GM12872 (cell line): ENCODE data around the gene CABP2.

Experiments
- CTCF ChIP-seq: IDR thresholded peaks from 3 replicates; pipeline ENCODE4 v1.5.1; 2011; ENCODE audit warnings: low read depth, mild to moderate bottlenecking, low read length, moderate library complexity; ENCODE audit not compliant: insufficient read depth

CABP2 gene

DNA sequence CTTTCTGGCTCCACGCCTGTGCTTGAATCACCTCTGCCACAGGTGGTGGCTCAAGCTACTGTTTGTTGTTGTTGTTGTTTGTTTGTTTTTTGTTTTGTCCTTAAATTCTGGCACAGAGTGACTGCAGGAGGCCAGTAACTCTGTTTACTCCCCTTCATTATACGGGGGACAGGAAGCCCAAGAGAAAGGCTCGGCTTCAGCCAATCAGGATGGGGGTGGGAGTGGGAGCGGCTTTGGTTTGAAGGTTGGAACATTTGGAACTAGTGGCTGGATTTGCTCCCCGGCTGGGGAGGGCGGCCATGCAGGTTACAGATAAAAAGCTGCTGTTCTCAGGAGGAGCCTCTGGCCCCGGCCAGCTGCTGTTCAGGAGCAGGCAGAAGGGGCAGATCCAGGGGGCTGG is 19.7 kb upstream of the CABP2 start:
- TF ChIP-seq CTCF: no peak

DNA sequence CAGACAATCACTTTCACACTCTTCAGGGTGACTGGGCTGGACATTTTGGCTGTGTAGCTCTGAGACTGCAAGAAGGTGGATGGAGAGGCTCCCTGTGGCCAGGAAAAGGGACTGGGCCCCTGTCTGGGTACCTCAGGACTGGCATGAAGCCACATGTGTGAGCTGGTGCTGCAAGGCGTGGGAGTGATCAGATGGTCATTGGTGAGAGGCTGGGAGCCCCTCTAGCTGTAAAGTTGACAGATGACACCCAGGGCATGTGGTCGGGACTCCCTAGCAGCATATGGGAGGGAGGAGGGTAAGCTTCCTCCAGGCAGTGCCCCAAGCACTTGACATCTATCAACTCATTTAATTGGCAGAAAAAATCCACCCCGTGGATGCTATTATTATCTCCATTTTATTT is 18.9 kb upstream of the CABP2 start:
- TF ChIP-seq CTCF: no peak

DNA sequence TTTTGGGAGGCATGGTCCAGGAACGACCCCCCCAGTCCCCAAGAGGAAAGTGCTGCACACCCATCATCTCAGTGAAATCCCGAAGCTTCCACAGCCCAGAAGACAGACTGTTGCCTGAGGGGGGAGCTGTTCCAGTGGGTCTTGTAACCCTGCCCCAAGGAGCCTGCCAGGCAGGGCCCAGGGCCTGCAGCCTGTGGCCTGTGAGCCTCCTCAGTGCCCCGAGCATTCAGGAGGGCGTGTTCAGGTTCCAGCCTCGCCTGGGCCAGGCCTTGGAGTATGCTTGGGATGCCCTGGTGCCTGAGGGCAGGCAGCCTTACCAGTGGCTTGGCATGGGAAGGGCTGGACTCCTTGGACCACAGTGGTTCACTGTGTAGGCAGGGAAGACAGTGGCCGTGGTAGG is 18.0 kb upstream of the CABP2 start:
- TF ChIP-seq CTCF: no peak

DNA sequence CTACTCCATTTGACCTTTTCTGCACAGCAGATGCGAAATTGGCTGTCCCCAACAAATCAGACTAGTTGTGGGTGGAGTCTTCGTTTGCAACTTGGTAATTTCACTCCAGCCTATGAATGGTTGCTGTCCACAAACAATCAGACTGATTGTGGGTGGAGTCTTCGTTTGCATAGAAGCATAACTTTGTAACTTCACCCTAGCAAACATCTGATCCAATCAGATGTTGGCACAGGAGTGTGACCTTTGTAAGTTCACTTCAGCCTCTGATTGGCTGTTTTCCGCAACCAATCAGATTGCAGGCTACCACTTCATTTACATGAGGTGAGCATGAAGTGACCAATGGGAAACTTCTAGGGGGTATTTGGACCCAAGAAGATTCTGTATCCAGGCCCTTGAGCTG is 16.3 kb upstream of the CABP2 start:
- no peak for TF ChIP-seq CTCF

GRCh38 chr11:67538823-67539505 is 15.7 kb upstream of the CABP2 start:
- no peak for TF ChIP-seq CTCF

DNA sequence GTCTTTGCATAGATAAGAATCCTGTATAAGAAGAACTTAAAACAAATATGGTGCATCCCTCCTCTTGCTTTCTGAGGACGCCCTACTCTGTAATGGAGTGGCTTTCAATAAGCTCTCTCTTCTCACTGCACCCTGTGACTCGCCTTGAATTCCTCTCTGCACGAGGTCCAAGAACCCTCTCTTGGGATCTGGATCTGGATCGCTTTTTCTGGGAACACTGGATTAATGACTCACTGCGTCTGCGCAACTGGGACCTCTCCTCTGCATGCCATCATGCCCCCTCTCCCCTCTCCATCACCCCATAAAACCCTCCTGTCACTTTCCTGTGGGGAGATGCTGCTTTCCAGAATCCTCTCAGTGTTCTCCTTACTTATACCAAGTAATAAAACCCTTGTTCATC is 15.1 kb upstream of the CABP2 start:
- no peak for TF ChIP-seq CTCF

DNA sequence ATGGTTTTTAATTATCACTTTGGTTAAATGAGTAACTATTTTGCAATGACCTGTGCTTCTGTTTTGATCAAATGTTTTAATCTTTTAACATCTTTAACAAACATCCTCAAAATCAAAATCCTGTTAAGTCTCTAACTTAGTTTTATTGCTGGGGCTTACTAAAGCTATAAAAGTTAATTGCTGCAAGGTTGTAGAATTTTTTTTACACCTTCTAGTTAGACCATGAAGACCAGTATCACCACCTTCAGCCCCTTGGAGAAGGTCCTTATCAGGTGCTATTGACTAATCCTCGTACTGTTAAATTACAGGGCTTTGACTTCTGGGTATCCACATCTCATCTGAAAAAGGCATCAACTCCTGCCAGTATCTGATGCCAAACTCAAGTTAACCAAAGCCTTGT is 12.3 kb upstream of the CABP2 start:
- no peak for TF ChIP-seq CTCF

- no peak for TF ChIP-seq CTCF
Observed at GRCh38 chr11:67534070-67534679, 10.9 kb upstream of the CABP2 start.
